ENCODE measurements around the gene CYP27B1.

CYP27B1 gene

DNA sequence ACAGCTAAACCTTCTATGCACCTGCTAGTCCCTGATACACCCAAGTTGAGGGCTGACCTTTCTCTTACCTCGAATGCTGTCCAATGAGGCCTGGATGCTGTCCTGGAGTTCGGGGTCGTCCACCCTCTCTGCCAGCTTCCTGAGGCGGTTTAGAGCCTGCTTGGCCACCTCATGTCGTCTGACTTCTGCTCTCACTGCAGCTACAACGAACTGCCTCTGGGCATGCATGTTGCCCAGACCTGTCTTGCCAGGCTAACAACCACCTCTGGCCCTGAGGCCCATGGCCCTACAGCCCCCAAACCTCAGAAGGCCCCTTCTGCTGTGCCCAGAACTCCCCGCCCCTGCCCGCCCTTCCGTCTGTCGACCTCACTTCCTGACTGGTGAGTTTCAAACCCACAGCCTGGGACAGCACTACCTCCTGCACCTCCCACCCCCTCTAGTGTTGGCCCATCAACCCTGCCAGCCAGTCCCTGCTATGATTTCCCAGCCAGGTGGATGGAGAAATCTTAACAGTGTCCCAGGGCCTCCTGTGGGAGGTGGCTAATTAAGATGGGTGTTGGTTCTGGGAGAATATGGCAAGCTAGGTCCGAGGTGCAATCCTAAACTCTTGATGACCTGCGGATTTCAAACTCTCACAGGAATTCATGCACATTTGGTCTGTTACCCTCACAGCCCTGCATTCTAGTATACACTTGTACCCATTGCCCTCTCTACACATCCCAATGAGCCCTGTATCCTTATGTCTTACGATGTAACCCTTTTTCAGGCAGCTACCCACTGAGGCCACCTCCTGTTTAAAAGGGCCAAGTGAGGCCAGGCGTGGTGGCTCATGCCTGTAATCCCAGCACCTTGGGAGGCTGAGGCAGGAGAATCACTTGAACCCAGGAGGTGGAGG is 24.8 kb downstream of the CYP27B1 start:
- no peak for TF ChIP-seq ZFX (IDR thresholded peaks at IDR 0.05)
- TF ChIP-seq, protein P1, sequence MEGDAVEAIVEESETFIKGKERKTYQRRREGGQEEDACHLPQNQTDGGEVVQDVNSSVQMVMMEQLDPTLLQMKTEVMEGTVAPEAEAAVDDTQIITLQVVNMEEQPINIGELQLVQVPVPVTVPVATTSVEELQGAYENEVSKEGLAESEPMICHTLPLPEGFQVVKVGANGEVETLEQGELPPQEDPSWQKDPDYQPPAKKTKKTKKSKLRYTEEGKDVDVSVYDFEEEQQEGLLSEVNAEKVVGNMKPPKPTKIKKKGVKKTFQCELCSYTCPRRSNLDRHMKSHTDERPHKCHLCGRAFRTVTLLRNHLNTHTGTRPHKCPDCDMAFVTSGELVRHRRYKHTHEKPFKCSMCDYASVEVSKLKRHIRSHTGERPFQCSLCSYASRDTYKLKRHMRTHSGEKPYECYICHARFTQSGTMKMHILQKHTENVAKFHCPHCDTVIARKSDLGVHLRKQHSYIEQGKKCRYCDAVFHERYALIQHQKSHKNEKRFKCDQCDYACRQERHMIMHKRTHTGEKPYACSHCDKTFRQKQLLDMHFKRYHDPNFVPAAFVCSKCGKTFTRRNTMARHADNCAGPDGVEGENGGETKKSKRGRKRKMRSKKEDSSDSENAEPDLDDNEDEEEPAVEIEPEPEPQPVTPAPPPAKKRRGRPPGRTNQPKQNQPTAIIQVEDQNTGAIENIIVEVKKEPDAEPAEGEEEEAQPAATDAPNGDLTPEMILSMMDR (conservative IDR thresholded peaks at IDR 0.05), result no peak
- H3K27ac ChIP-seq, result no peak overlapping the region

DNA sequence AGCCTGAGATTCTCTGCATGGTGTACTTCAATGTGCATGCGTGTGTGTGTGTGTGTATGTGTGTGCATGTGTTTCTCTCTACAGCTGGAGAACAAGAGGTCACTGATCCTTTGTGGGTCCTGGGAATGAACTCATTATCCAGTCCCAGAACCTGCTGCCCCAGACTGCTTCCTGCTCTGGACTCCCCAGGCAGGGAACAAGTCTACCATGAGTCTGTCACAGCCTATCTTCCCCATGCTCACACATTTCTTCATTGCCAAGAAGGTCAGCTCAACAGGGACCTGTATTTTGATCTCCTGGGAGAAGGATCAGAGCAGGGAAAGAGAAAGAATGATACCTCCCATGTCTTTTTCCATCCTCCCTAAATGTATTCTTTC is 25.5 kb downstream of the CYP27B1 start:
- TF ChIP-seq, protein P1 (conservative IDR thresholded peaks at IDR 0.05), result no peak
- no peak for TF ChIP-seq ZFX (IDR thresholded peaks at IDR 0.05)
- H3K27ac ChIP-seq, result no peak overlapping the region

DNA sequence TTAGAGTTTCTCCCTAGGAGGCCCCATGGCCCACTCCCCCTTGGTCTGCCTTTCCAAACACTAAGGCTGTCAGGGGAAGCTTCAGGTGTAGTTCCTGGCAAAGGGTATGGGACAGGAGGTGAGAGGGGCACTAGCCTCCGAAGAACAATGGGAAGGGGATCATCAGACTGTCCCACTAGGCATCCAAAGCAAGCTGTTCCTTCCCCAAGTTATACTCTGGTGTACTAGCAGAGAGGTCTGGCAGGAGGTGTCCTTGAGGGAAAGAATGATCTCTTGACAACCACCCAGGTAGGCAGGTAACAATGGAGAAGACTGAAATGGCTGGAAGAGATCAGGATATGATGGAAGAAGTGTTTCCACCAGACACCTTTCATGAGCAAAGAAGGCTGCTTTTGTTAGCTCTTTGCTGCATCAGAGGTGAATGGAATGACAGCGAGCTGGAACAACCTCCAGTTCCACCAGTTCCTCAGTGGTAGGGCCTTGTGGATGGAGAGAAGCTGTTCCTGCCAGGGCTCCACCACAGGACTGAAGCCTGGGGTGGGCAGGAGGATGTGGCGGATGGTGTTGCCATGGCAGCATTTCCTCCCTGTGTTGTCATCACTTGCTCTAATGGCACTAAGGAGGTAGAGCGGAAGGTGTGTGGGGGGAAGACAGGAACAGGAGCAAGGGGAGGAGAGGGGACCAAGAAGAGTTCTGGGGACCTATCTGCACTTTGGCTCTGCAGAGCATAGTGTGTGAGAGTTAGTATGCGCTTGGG is 26.0 kb downstream of the CYP27B1 start:
- TF ChIP-seq, protein P1 (conservative IDR thresholded peaks at IDR 0.05), result no peak
- TF ChIP-seq ZFX (IDR thresholded peaks at IDR 0.05), result no peak
- H3K27ac ChIP-seq, result no peak overlapping the region

DNA sequence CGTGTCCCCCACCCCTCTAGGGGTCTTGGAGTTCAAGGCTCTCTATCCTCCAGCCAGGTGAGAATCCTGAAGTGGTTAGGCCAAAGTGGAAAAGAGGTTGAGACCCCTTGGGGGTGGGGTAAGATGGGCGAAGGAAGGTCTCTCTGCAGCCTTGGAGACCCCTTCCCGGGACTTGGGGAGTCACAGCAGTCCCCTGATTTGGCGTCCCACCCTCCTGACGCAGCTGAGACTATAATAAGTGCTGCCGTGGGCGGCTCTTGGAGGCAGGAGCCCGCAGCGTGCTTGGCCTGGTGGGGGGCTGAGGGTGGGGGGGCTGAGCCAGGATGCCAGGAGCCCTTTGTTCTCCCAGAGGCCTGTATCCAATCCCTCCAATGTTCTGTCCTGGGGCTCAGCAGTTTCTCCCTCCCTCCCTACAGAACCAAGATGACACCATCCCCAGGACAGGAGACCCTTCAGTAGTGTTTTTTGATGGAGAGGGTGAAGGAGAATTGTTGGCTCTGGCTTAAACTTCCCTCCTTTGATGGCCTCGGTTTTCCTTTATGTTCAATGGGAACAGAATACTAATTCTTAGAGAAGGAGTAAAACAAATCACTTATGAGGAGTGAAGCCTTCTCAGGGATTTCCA is 26.9 kb downstream of the CYP27B1 start:
- no peak for TF ChIP-seq ZFX (IDR thresholded peaks at IDR 0.05)
- TF ChIP-seq, protein P1 (conservative IDR thresholded peaks at IDR 0.05), result no peak
- H3K27ac ChIP-seq, result no peak overlapping the region

DNA sequence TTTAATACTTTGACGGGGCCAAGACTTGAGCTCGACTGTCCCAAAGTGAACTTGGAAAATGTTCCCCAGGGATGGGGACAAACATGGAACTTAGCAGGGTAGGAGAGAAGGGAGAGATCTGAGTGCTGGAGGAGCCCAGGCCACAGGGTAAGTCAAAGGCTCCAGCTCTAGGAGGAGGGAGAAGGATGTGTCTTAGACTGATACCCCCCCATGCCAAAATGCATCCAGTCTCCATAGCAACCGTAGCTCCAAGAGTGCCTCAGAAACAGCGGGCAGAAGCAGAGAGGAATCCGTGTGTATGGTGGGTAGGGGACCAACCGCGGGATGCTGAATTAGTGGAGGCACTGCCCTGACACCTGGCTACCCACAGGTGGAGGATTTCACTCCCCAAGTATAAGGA is 27.5 kb downstream of the CYP27B1 start:
- TF ChIP-seq, protein P1 (conservative IDR thresholded peaks at IDR 0.05), result no peak
- TF ChIP-seq ZFX (IDR thresholded peaks at IDR 0.05), result no peak
- no peak overlapping the region for H3K27ac ChIP-seq

DNA sequence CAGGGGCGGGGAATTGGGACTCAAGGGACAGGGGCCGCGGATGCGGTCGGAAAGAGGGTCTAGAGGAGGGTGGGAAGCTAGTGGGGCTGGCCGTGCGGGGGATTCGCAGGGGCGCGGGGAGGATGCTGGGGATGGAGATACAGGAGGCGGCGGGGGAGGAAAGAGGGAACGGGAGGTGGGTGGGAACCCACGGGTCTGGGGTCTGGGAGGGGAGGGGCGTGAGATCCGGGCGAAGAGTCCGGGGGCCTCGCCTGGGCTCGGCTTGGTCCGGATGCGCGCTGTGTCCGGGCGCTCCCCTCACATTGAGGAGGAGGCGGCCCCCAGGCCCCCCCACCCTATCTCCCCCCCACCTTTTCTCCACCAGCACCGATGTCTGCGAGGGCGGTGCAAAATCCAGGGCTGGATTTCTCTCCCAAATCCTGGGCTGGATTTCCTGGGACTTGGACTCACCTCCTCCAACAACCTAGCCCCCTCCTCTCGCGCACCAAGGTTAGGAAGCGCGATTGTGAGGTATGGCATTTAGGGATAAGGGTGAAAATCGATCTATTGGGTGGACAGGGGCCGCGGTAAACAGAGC is 28.1 kb downstream of the CYP27B1 start, which contains the start of gene AGAP2:
TSS of gene AGAP2 (minus strand) at position 82 of the 577 bp plus-strand sequence. CDS start 496 bp downstream, outside the sequence.
- no peak for TF ChIP-seq ZFX (IDR thresholded peaks at IDR 0.05)
- TF ChIP-seq, protein P1 (conservative IDR thresholded peaks at IDR 0.05), result no peak
- no peak within 1 kb of the TSS for H3K27ac ChIP-seq
